ENCODE data around the gene KRTAP10-5.
"Not testable (repeated sequence)": the region's sequence is repeated elsewhere in the genome, so short reads cannot be mapped to it uniquely, and the experiment has no call there.

The KRTAP10-5 gene

GRCh38 chr21:44610157-44610843, 29.9 kb upstream of the KRTAP10-5 start:
- not testable (repeated sequence) for DNase-seq (ENCODE audit: low spot score)

GRCh38 chr21:44609193-44609592, 28.8 kb upstream of the KRTAP10-5 start:
- DNase-seq (ENCODE audit: low spot score) = no peak

GRCh38 chr21:44606495-44606894, 26.1 kb upstream of the KRTAP10-5 start:
- no peak for DNase-seq (ENCODE audit: low spot score)

GRCh38 chr21:44603911-44604310, 23.5 kb upstream of the KRTAP10-5 start:
- DNase-seq (ENCODE audit: low spot score) = no peak

- no peak for DNase-seq (ENCODE audit: low spot score)
Observed at GRCh38 chr21:44603109-44603875, 22.9 kb upstream of the KRTAP10-5 start.

- no peak for DNase-seq (ENCODE audit: low spot score)
Observed at GRCh38 chr21:44602463-44602850, 22.1 kb upstream of the KRTAP10-5 start.

GRCh38 chr21:44601596-44602462, 21.4 kb upstream of the KRTAP10-5 start:
- no peak for DNase-seq (ENCODE audit: low spot score)

GRCh38 chr21:44601091-44601490, 20.7 kb upstream of the KRTAP10-5 start:
- not testable (repeated sequence) for DNase-seq (ENCODE audit: low spot score)

GRCh38 chr21:44600118-44600978, 19.9 kb upstream of the KRTAP10-5 start, which contains the start of gene KRTAP10-7:
Gene KRTAP10-7 (plus strand): TSS chr21:44600597. CDS start chr21:44600622, 25 bp downstream.
- not testable (repeated sequence) for DNase-seq (ENCODE audit: low spot score)

- no peak for DNase-seq (ENCODE audit: low spot score)
Observed at GRCh38 chr21:44599264-44600029, 19.0 kb upstream of the KRTAP10-5 start.

GRCh38 chr21:44598061-44598460, 17.7 kb upstream of the KRTAP10-5 start:
- DNase-seq (ENCODE audit: low spot score) = no peak

GRCh38 chr21:44596068-44596725, 15.8 kb upstream of the KRTAP10-5 start:
- peak; percentile 87 for DNase-seq (ENCODE audit: low spot score)

GRCh38 chr21:44595524-44595923, 15.1 kb upstream of the KRTAP10-5 start:
- no peak for DNase-seq (ENCODE audit: low spot score)

GRCh38 chr21:44594406-44594916, 14.1 kb upstream of the KRTAP10-5 start:
- no peak for DNase-seq (ENCODE audit: low spot score)

GRCh38 chr21:44593598-44594405, 13.4 kb upstream of the KRTAP10-5 start:
- peak; percentile 65 for DNase-seq (ENCODE audit: low spot score)

- DNase-seq (ENCODE audit: low spot score) = no peak
Observed at GRCh38 chr21:44592446-44593311, 12.3 kb upstream of the KRTAP10-5 start, which contains the start of gene KRTAP10-6. Gene KRTAP10-6 (minus strand): TSS chr21:44592505. CDS start chr21:44592484, 21 bp downstream.

GRCh38 chr21:44591801-44592130, 11.4 kb upstream of the KRTAP10-5 start:
- DNase-seq (ENCODE audit: low spot score) = not testable (repeated sequence)

All from kidney tubule cell (primary cell).